Measurements from ENCODE around the gene SLIT1. TPM values are rescaled to one million over a fixed set of nuclear protein-coding genes. Genes with fewer than 3 reads are reported as not detected.

The SLIT1 gene
- total RNA-seq, 1 donor from 2014 or later = under 0.01 TPM

GRCh38 chr10:97222326-97222961 is 36.7 kb upstream of the SLIT1 start:
- Histone ChIP-seq H3K27ac (ENCODE audit: low read depth, low read length) (no peak overlapping the region), H3K9me3 (ENCODE audit: control insufficient read depth in 3 of 3, low read length in 3 of 3) (no peaks in the 10 kb centered on the region), H3K4me1 (ENCODE audit: control insufficient read depth in 3 of 3, insufficient read depth in 3 of 3, low read length in 3 of 3) (no peaks in the 10 kb centered on the region), H3K4me3 (ENCODE audit: low read length in 3 of 3) (no peak overlapping the region), H3K36me3 (ENCODE audit: control insufficient read depth in 3 of 3, insufficient read depth in 3 of 3, low read length in 3 of 3) (peaks cover 3 to 14% (median 3%) of the 10 kb centered on the region in 3 donors), H3K9ac (ENCODE audit: low read depth in 1 of 3, low read length in 3 of 3) (no peak overlapping the region), H3K27me3 (ENCODE audit: control insufficient read depth in 3 of 3, insufficient read depth in 3 of 3, low read length in 3 of 3) (no peaks in the 10 kb centered on the region)

GRCh38 chr10:97220355-97220754 is 34.6 kb upstream of the SLIT1 start:
- H3K4me3 ChIP-seq (ENCODE audit: low read length in 3 of 3) = no peak overlapping the region
- H3K9ac ChIP-seq (ENCODE audit: low read depth in 1 of 3, low read length in 3 of 3) = no peak overlapping the region
- H3K27ac ChIP-seq (ENCODE audit: low read depth, low read length) = no peak overlapping the region
- H3K36me3 ChIP-seq (ENCODE audit: control insufficient read depth in 3 of 3, insufficient read depth in 3 of 3, low read length in 3 of 3) = peaks cover 3 to 10% (median 3%) of the 10 kb centered on the region in 3 donors
- H3K9me3 ChIP-seq (ENCODE audit: control insufficient read depth in 3 of 3, low read length in 3 of 3) = no peaks in the 10 kb centered on the region
- no peaks in the 10 kb centered on the region for H3K27me3 ChIP-seq (ENCODE audit: control insufficient read depth in 3 of 3, insufficient read depth in 3 of 3, low read length in 3 of 3)
- H3K4me1 ChIP-seq (ENCODE audit: control insufficient read depth in 3 of 3, insufficient read depth in 3 of 3, low read length in 3 of 3) = no peaks in the 10 kb centered on the region

- no peak overlapping the region for H3K4me3 ChIP-seq (ENCODE audit: low read length in 3 of 3)
- H3K27me3 ChIP-seq (ENCODE audit: control insufficient read depth in 3 of 3, insufficient read depth in 3 of 3, low read length in 3 of 3) = no peaks in the 10 kb centered on the region
- H3K9ac ChIP-seq (ENCODE audit: low read depth in 1 of 3, low read length in 3 of 3) = no peak overlapping the region
- H3K4me1 ChIP-seq (ENCODE audit: control insufficient read depth in 3 of 3, insufficient read depth in 3 of 3, low read length in 3 of 3) = no peaks in the 10 kb centered on the region
- H3K27ac ChIP-seq (ENCODE audit: low read depth, low read length) = no peak overlapping the region
- H3K9me3 ChIP-seq (ENCODE audit: control insufficient read depth in 3 of 3, low read length in 3 of 3) = no peaks in the 10 kb centered on the region
- peaks cover 0 to 1% (median 0%) of the 10 kb centered on the region in 3 donors for H3K36me3 ChIP-seq (ENCODE audit: control insufficient read depth in 3 of 3, insufficient read depth in 3 of 3, low read length in 3 of 3)
Observed at GRCh38 chr10:97217299-97217698, 31.5 kb upstream of the SLIT1 start.

GRCh38 chr10:97215619-97216260 is 30.0 kb upstream of the SLIT1 start:
- no peak overlapping the region for H3K9ac ChIP-seq (ENCODE audit: low read depth in 1 of 3, low read length in 3 of 3)

GRCh38 chr10:97213431-97213830 is 27.7 kb upstream of the SLIT1 start:
- Histone ChIP-seq H3K4me1 (ENCODE audit: control insufficient read depth in 3 of 3, insufficient read depth in 3 of 3, low read length in 3 of 3) (no peaks in the 10 kb centered on the region), H3K27me3 (ENCODE audit: control insufficient read depth in 3 of 3, insufficient read depth in 3 of 3, low read length in 3 of 3) (no peaks in the 10 kb centered on the region), H3K4me3 (ENCODE audit: low read length in 3 of 3) (no peak overlapping the region), H3K9ac (ENCODE audit: low read depth in 1 of 3, low read length in 3 of 3) (no peak overlapping the region), H3K36me3 (ENCODE audit: control insufficient read depth in 3 of 3, insufficient read depth in 3 of 3, low read length in 3 of 3) (no peaks in the 10 kb centered on the region), H3K9me3 (ENCODE audit: control insufficient read depth in 3 of 3, low read length in 3 of 3) (no peaks in the 10 kb centered on the region), H3K27ac (ENCODE audit: low read depth, low read length) (no peak overlapping the region)

More at GRCh38 chr10:97215619-97216260, 30.0 kb upstream of the SLIT1 start:
- no peaks in the 10 kb centered on the region for H3K9me3 ChIP-seq (ENCODE audit: control insufficient read depth in 3 of 3, low read length in 3 of 3)
- no peak overlapping the region for H3K4me3 ChIP-seq (ENCODE audit: low read length in 3 of 3)
- H3K36me3 ChIP-seq (ENCODE audit: control insufficient read depth in 3 of 3, insufficient read depth in 3 of 3, low read length in 3 of 3) = no peaks in the 10 kb centered on the region
- H3K4me1 ChIP-seq (ENCODE audit: control insufficient read depth in 3 of 3, insufficient read depth in 3 of 3, low read length in 3 of 3) = no peaks in the 10 kb centered on the region
- no peaks in the 10 kb centered on the region for H3K27me3 ChIP-seq (ENCODE audit: control insufficient read depth in 3 of 3, insufficient read depth in 3 of 3, low read length in 3 of 3)
- H3K27ac ChIP-seq (ENCODE audit: low read depth, low read length) = no peak overlapping the region

GRCh38 chr10:97211229-97211628 is 25.5 kb upstream of the SLIT1 start:
- Histone ChIP-seq H3K4me1 (ENCODE audit: control insufficient read depth in 3 of 3, insufficient read depth in 3 of 3, low read length in 3 of 3) (no peaks in the 10 kb centered on the region), H3K27me3 (ENCODE audit: control insufficient read depth in 3 of 3, insufficient read depth in 3 of 3, low read length in 3 of 3) (no peaks in the 10 kb centered on the region), H3K4me3 (ENCODE audit: low read length in 3 of 3) (no peak overlapping the region), H3K36me3 (ENCODE audit: control insufficient read depth in 3 of 3, insufficient read depth in 3 of 3, low read length in 3 of 3) (no peaks in the 10 kb centered on the region), H3K9ac (ENCODE audit: low read depth in 1 of 3, low read length in 3 of 3) (no peak overlapping the region), H3K9me3 (ENCODE audit: control insufficient read depth in 3 of 3, low read length in 3 of 3) (no peaks in the 10 kb centered on the region), H3K27ac (ENCODE audit: low read depth, low read length) (no peak overlapping the region)

GRCh38 chr10:97210543-97210960 is 24.8 kb upstream of the SLIT1 start:
- Histone ChIP-seq H3K9ac (ENCODE audit: low read depth in 1 of 3, low read length in 3 of 3) (no peak overlapping the region), H3K27ac (ENCODE audit: low read depth, low read length) (no peak overlapping the region), H3K27me3 (ENCODE audit: control insufficient read depth in 3 of 3, insufficient read depth in 3 of 3, low read length in 3 of 3) (no peaks in the 10 kb centered on the region), H3K4me3 (ENCODE audit: low read length in 3 of 3) (no peak overlapping the region), H3K9me3 (ENCODE audit: control insufficient read depth in 3 of 3, low read length in 3 of 3) (no peaks in the 10 kb centered on the region), H3K36me3 (ENCODE audit: control insufficient read depth in 3 of 3, insufficient read depth in 3 of 3, low read length in 3 of 3) (no peaks in the 10 kb centered on the region), H3K4me1 (ENCODE audit: control insufficient read depth in 3 of 3, insufficient read depth in 3 of 3, low read length in 3 of 3) (no peaks in the 10 kb centered on the region)

GRCh38 chr10:97207756-97208346 is 22.1 kb upstream of the SLIT1 start:
- no peaks in the 10 kb centered on the region for H3K36me3 ChIP-seq (ENCODE audit: control insufficient read depth in 3 of 3, insufficient read depth in 3 of 3, low read length in 3 of 3)
- no peaks in the 10 kb centered on the region for H3K27me3 ChIP-seq (ENCODE audit: control insufficient read depth in 3 of 3, insufficient read depth in 3 of 3, low read length in 3 of 3)
- no peaks in the 10 kb centered on the region for H3K4me1 ChIP-seq (ENCODE audit: control insufficient read depth in 3 of 3, insufficient read depth in 3 of 3, low read length in 3 of 3)
- no peaks in the 10 kb centered on the region for H3K9me3 ChIP-seq (ENCODE audit: control insufficient read depth in 3 of 3, low read length in 3 of 3)
- H3K4me3 ChIP-seq (ENCODE audit: low read length in 3 of 3) = no peak overlapping the region
- no peak overlapping the region for H3K9ac ChIP-seq (ENCODE audit: low read depth in 1 of 3, low read length in 3 of 3)
- H3K27ac ChIP-seq (ENCODE audit: low read depth, low read length) = no peak overlapping the region

GRCh38 chr10:97207131-97207530 is 21.4 kb upstream of the SLIT1 start:
- H3K4me3 ChIP-seq (ENCODE audit: low read length in 3 of 3) = no peak overlapping the region
- H3K36me3 ChIP-seq (ENCODE audit: control insufficient read depth in 3 of 3, insufficient read depth in 3 of 3, low read length in 3 of 3) = no peaks in the 10 kb centered on the region
- H3K9ac ChIP-seq (ENCODE audit: low read depth in 1 of 3, low read length in 3 of 3) = no peak overlapping the region
- H3K4me1 ChIP-seq (ENCODE audit: control insufficient read depth in 3 of 3, insufficient read depth in 3 of 3, low read length in 3 of 3) = no peaks in the 10 kb centered on the region
- no peaks in the 10 kb centered on the region for H3K9me3 ChIP-seq (ENCODE audit: control insufficient read depth in 3 of 3, low read length in 3 of 3)
- H3K27me3 ChIP-seq (ENCODE audit: control insufficient read depth in 3 of 3, insufficient read depth in 3 of 3, low read length in 3 of 3) = no peaks in the 10 kb centered on the region
- H3K27ac ChIP-seq (ENCODE audit: low read depth, low read length) = no peak overlapping the region

Data from skeletal muscle tissue (tissue), 4 donors.